CD4-positive, alpha-beta T cell (primary cell): ENCODE results near the gene NKAIN2. TPM values are rescaled to one million over a fixed set of nuclear protein-coding genes. Genes with fewer than 3 reads are reported as not detected.
"Not testable (repeated sequence)": the region's sequence is repeated elsewhere in the genome, so short reads cannot be mapped to it uniquely, and the experiment has no call there.

Experiments used
- ATAC-seq: fragments of 200-7000 bp; cut with Tn5 transposase; one replicate; pipeline ENCODE4 v1.10.0; 2022; ENCODE audit warnings: mild to moderate bottlenecking; ENCODE audit not compliant: poor library complexity
- CTCF ChIA-PET: fragments of 350-600 bp; sonication (Branson Sonifier 250); formaldehyde crosslinking; loops from one replicate; lab custom pipeline; 2021; ENCODE audit warnings: antibody characterized with exemption, inconsistent platforms; lab: Charles Lee
- POLR2A ChIA-PET: fragments of 350-600 bp; sonication (Branson Sonifier 250); formaldehyde crosslinking; loops from one replicate; lab custom pipeline; 2021; ENCODE audit warnings: antibody characterized with exemption, inconsistent platforms; lab: Charles Lee
- DNase-seq, 14 experiments: peaks; one replicate each; pipeline ENCODE4 v3.0.0-alpha.2; 2013 to 2020; ENCODE audit warnings: mixed read lengths in 2 of 14
- H3K27ac ChIP-seq, 2 donors: one replicate each; pipeline versions ENCODE4 v1.5.1 to v1.7.0; 2013; ENCODE audit warnings: low read length in 2 of 2, low read depth in 1 of 2, mild to moderate bottlenecking in 1 of 2
- H3K27me3 ChIP-seq, 2 experiments: 1 replicate in 1 of 2; 2 replicates in 1 of 2; pipeline versions ENCODE4 v1.6.1 to v1.7.0; 2013; ENCODE audit warnings: low read length in 2 of 2, control low read depth in 1 of 2, mild to moderate bottlenecking in 1 of 2, moderate library complexity in 1 of 2; ENCODE audit not compliant: insufficient read depth in 2 of 2, control insufficient read depth in 1 of 2
- H3K36me3 ChIP-seq: one replicate; pipeline ENCODE4 v1.6.1; 2013; ENCODE audit warnings: low read length, control low read depth; ENCODE audit not compliant: insufficient read depth
- H3K4me1 ChIP-seq: one replicate; pipeline ENCODE4 v1.6.1; 2013; ENCODE audit warnings: low read length, control low read depth; ENCODE audit not compliant: insufficient read depth
- H3K4me3 ChIP-seq: one replicate; pipeline ENCODE4 v1.5.1; 2013; ENCODE audit warnings: mild to moderate bottlenecking, low read length, moderate library complexity
- H3K9me3 ChIP-seq, 2 experiments: 1 replicate in 1 of 2; 2 replicates in 1 of 2; pipeline versions ENCODE4 v1.6.1 to v1.7.0; 2013; ENCODE audit warnings: low read length in 2 of 2, mild to moderate bottlenecking in 2 of 2, control low read depth in 1 of 2, moderate library complexity in 1 of 2; ENCODE audit not compliant: control insufficient read depth in 1 of 2, insufficient read depth in 1 of 2
- H3K27ac Mint-ChIP-seq: one replicate; pipeline ENCODE4 v1.8.0; 2020; ENCODE audit warnings: mixed read lengths
- H3K27me3 Mint-ChIP-seq: one replicate; pipeline ENCODE4 v1.8.0; 2021; ENCODE audit warnings: mixed read lengths
- H3K36me3 Mint-ChIP-seq: one replicate; pipeline ENCODE4 v1.8.0; 2021; ENCODE audit warnings: low read depth, mixed read lengths
- H3K4me1 Mint-ChIP-seq: one replicate; pipeline ENCODE4 v1.8.0; 2021; ENCODE audit warnings: low read depth, mixed read lengths
- H3K4me3 Mint-ChIP-seq: one replicate; pipeline ENCODE4 v1.8.0; 2020; ENCODE audit warnings: mild to moderate bottlenecking, mixed read lengths
- H3K9me3 Mint-ChIP-seq: one replicate; pipeline ENCODE4 v1.8.0; 2020; ENCODE audit warnings: mixed read lengths
- intact Hi-C, 2 experiments: fragments of 100-400 bp; cut with DNase I in 1 of 2; cut with micrococcal nuclease in 1 of 2; formaldehyde crosslinking; loops; one replicate each; pipeline versions ENCODE4 v1.15.1 to v1.9.0; 2023 to 2025; cut with DNase I, micrococcal nuclease
- total RNA-seq, 174 experiments: library from RNA in 2 of 174; stranded (reverse) in 2 of 174; gene quantifications; one replicate each; pipeline ENCODE4 v1.2.3 and lab custom pipeline; 2021 to 2026
- TF ChIP-seq, protein P1 (sequence below): fragments of 200-600 bp; IDR thresholded peaks from one replicate; pipeline ENCODE4 v1.8.0; 2022; ENCODE audit warnings: antibody characterized with exemption, mild to moderate bottlenecking

Gene NKAIN2
- total RNA-seq, 2 experiments from 2014 or later, result not detected

DNA sequence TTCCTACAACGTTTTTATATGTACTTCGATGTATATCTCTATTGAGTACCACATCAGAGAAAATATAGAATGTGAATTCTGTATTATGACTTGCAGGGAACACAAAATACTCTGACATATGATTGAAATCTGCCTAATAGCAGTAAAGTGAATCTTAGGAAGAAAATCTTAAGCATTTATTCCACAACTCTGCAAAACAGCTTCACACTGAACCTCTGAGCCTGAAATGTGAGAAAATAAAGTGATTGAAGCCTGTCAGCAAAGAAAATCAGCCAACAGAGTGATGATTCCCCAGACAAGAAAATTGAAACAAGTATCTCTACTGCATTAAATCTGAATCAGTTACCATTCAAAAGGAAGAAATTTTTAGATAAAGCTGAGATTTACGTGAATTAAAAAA, 659.1 kb downstream of the NKAIN2 start:
- Mint-ChIP-seq H3K9me3 (no peaks in the 10 kb centered on the region), H3K27me3 (no peaks in the 10 kb centered on the region)
- TF ChIP-seq, protein P1, sequence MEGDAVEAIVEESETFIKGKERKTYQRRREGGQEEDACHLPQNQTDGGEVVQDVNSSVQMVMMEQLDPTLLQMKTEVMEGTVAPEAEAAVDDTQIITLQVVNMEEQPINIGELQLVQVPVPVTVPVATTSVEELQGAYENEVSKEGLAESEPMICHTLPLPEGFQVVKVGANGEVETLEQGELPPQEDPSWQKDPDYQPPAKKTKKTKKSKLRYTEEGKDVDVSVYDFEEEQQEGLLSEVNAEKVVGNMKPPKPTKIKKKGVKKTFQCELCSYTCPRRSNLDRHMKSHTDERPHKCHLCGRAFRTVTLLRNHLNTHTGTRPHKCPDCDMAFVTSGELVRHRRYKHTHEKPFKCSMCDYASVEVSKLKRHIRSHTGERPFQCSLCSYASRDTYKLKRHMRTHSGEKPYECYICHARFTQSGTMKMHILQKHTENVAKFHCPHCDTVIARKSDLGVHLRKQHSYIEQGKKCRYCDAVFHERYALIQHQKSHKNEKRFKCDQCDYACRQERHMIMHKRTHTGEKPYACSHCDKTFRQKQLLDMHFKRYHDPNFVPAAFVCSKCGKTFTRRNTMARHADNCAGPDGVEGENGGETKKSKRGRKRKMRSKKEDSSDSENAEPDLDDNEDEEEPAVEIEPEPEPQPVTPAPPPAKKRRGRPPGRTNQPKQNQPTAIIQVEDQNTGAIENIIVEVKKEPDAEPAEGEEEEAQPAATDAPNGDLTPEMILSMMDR, result no peak

DNA sequence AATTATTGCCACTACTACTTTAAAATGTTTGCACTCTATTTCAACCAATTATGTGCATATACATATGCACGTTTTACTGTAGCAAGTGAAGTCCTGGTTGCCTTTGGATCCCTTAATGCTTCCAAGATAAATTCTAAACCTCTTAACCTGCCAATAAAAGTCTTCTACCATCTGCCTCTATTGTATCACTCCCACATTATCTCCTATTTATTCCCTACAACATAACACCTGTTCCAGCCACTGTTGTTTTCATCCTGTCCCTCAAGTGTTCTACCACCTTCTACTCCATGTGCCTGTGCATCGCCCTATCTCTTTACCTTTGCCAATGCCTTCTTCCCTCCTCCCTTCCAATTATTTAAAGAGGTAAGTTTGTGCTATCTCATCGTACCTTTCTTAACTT, 659.6 kb downstream of the NKAIN2 start:
- no peaks in the 10 kb centered on the region for H3K4me1 Mint-ChIP-seq
- intact Hi-C loops, result no loop called here
- Histone ChIP-seq H3K4me1 (no peaks in the 10 kb centered on the region), H3K9me3 (no peaks in the 10 kb centered on the region), H3K27me3 (no peaks in the 10 kb centered on the region), H3K4me3 (no peak overlapping the region), H3K27ac (no peak overlapping the region), H3K36me3 (no peaks in the 10 kb centered on the region)
- POLR2A ChIA-PET, result no interaction called here
- no peak for ATAC-seq
- no peak overlapping the region for H3K27ac Mint-ChIP-seq
- no peaks in the 10 kb centered on the region for H3K27me3 Mint-ChIP-seq
- DNase-seq, result no peak
- CTCF ChIA-PET, result no interaction called here
- H3K4me3 Mint-ChIP-seq, result no peak overlapping the region
- no peaks in the 10 kb centered on the region for H3K36me3 Mint-ChIP-seq
- no peaks in the 10 kb centered on the region for H3K9me3 Mint-ChIP-seq
- TF ChIP-seq, protein P1, result no peak

More for the DNA sequence above, 659.1 kb downstream of the NKAIN2 start:
- ChIA-PET POLR2A (no interaction called here), CTCF (no interaction called here)
- H3K4me1 Mint-ChIP-seq, result no peaks in the 10 kb centered on the region
- no peak overlapping the region for H3K4me3 Mint-ChIP-seq
- no peaks in the 10 kb centered on the region for H3K4me1 ChIP-seq
- H3K27ac Mint-ChIP-seq, result no peak overlapping the region
- no peak overlapping the region for H3K4me3 ChIP-seq
- no peaks in the 10 kb centered on the region for H3K36me3 Mint-ChIP-seq
- intact Hi-C loops, result no loop called here
- ATAC-seq, result no peak
- H3K27ac ChIP-seq, result no peak overlapping the region
- no peaks in the 10 kb centered on the region for H3K27me3 ChIP-seq
- H3K36me3 ChIP-seq, result no peaks in the 10 kb centered on the region
- DNase-seq, result no peak
- H3K9me3 ChIP-seq, result no peaks in the 10 kb centered on the region

DNA sequence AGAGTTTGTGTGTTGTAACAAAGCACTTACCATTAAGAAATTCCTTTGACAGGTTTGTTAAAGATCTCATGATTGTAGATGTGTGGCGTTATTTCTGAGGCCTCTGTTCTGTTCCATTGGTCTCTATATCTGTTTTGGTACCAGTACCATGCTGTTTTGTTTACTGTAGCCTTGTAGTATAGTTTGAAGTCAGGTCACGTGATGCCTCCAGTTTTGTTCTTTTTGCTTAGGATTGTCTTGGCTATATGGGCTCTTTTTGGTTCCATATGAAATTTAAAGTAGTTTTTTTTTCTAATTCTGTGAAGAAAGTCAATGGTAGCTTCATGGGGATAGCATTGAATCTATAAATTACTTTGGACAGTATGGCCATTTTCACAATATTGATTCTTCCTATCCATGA, 660.9 kb downstream of the NKAIN2 start:
- intact Hi-C loops, H3K36me3 Mint-ChIP-seq: not testable (repeated sequence)

DNA sequence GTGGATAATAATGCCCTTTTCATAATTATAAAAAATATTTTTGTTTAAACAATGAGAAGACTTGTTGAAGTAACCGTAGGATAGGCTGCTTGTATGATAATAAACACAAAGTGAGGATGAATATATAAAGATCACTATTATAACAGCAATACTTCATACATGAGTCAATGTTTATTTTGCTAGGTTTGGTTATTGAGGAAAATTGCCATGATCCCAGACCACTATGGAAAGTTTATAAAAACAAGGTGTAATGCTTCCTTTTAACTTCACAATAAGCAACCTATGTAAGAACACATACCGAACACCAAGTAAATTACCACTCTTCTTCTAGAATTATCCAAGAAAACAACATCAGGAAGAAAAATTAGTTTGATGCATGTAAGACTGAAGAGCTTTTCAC, 663.3 kb downstream of the NKAIN2 start:
- TF ChIP-seq, protein P1, result no peak
- Mint-ChIP-seq H3K27ac (no peak overlapping the region), H3K9me3 (peaks cover 4% of the 10 kb centered on the region), H3K36me3 (no peaks in the 10 kb centered on the region), H3K27me3 (no peaks in the 10 kb centered on the region), H3K4me1 (no peaks in the 10 kb centered on the region), H3K4me3 (no peak overlapping the region)
- no peak overlapping the region for H3K4me3 ChIP-seq
- H3K27ac ChIP-seq, result no peak overlapping the region
- intact Hi-C loops, result no loop called here
- H3K27me3 ChIP-seq, result no peaks in the 10 kb centered on the region
- POLR2A ChIA-PET, result no interaction called here
- H3K36me3 ChIP-seq, result no peaks in the 10 kb centered on the region
- DNase-seq, result no peak
- no peaks in the 10 kb centered on the region for H3K4me1 ChIP-seq
- no peaks in the 10 kb centered on the region for H3K9me3 ChIP-seq
- CTCF ChIA-PET, result no interaction called here
- ATAC-seq, result no peak

More for the DNA sequence above, 660.9 kb downstream of the NKAIN2 start:
- H3K9me3 Mint-ChIP-seq, H3K4me3 ChIP-seq, H3K36me3 ChIP-seq, H3K27ac ChIP-seq, H3K27me3 Mint-ChIP-seq, ATAC-seq, H3K27ac Mint-ChIP-seq, CTCF ChIA-PET, POLR2A ChIA-PET, DNase-seq, H3K4me1 Mint-ChIP-seq, H3K4me1 ChIP-seq, H3K4me3 Mint-ChIP-seq, H3K27me3 ChIP-seq, H3K9me3 ChIP-seq: not testable (repeated sequence)
